A549 (cell line): ENCODE data around the gene PRICKLE4. TPM values are rescaled to one million over a fixed set of nuclear protein-coding genes. Genes with fewer than 3 reads are reported as not detected.
A peak's percentile ranks its signal among the peaks of the same experiment; 100 is the strongest.

Source experiments
- ATAC-seq, 2 experiments: fragments of 200-7000 bp in 1 of 2; fragments of >200 bp in 1 of 2; cut with Nextera tagmentation in 1 of 2; cut with Tn5 transposase in 1 of 2; 3 replicates each; pipeline versions ENCODE4 v1.8.0 to v1.9.1; 2018 to 2020; ENCODE audit warnings: mild to moderate bottlenecking in 1 of 2, moderate library complexity in 1 of 2
- CTCF ChIA-PET: fragments of 300-600 bp; sonication (Branson Sonifier 250); formaldehyde crosslinking; extraction: SDS; loops from one replicate; lab custom pipeline; 2021; ENCODE audit warnings: antibody characterized with exemption, inconsistent platforms; lab: Yijun Ruan, JAX
- POLR2A ChIA-PET: fragments of 350-600 bp; formaldehyde crosslinking; extraction: SDS; loops from one replicate; lab custom pipeline; 2021; ENCODE audit warnings: antibody characterized with exemption, inconsistent platforms; lab: Yijun Ruan, JAX
- DNase-seq, 2 experiments: peaks; one replicate each; pipeline versions ENCODE4 v3.0.0 to v3.0.0-alpha.2; 2011 to 2016; ENCODE audit warnings: low read depth in 1 of 2, low spot score in 1 of 2
- FAIRE-seq: peaks from 2 replicates; lab custom pipeline; 2011; peaks lifted over from hg19 to GRCh38; lab: Jason Lieb, UNC
- H3K27ac ChIP-seq, 2 experiments: fragments of >200 bp; sonication (Bioruptor Twin); formaldehyde crosslinking; 3 replicates each; pipeline ENCODE4 v1.5.1; 2016 to 2017
- H3K4me1 ChIP-seq: fragments of >200 bp; sonication (Bioruptor Twin); formaldehyde crosslinking; 3 replicates; pipeline ENCODE4 v1.6.1; 2016
- H3K4me2 ChIP-seq: fragments of >200 bp; sonication (Bioruptor Twin); formaldehyde crosslinking; 3 replicates; pipeline ENCODE4 v1.6.1; 2016
- H3K4me3 ChIP-seq: fragments of >200 bp; sonication (Bioruptor Twin); formaldehyde crosslinking; 3 replicates; pipeline ENCODE4 v1.5.1; 2016
- H3K9me3 ChIP-seq: fragments of >200 bp; sonication (Bioruptor Twin); formaldehyde crosslinking; 3 replicates; pipeline ENCODE4 v1.6.1; 2016
- CBX2 ChIP-seq: fragments of 200-600 bp; sonication (generic); IDR thresholded peaks from 2 replicates; pipeline ENCODE4 v1.6.1; 2016; ENCODE audit warnings: low read depth, mild to moderate bottlenecking, borderline replicate concordance
- CTCF ChIP-seq: fragments of >200 bp; sonication (Bioruptor Twin); formaldehyde crosslinking; IDR thresholded peaks from 3 replicates; pipeline ENCODE4 v1.5.1; 2016
- EHF ChIP-seq: fragments of 250-450 bp; sonication (Bioruptor Pico); IDR thresholded peaks from 2 replicates; pipeline ENCODE4 v1.5.0; 2020; ENCODE audit warnings: mild to moderate bottlenecking
- EHMT2 ChIP-seq: fragments of 200-600 bp; sonication (generic); IDR thresholded peaks from 2 replicates; pipeline ENCODE4 v1.6.1; 2016; ENCODE audit warnings: antibody characterized with exemption, low read depth, mild to moderate bottlenecking, moderate library complexity
- ESRRA ChIP-seq: fragments of 150-350 bp; IDR thresholded peaks from 2 replicates; pipeline ENCODE4 v1.6.1; 2014; ENCODE audit warnings: mild to moderate bottlenecking, low read length, borderline replicate concordance
- FOXS1 ChIP-seq: fragments of 250-450 bp; sonication (Bioruptor Pico); IDR thresholded peaks from 2 replicates; pipeline ENCODE4 v1.5.0; 2020; ENCODE audit warnings: mild to moderate bottlenecking, moderate library complexity
- HOXB13 ChIP-seq: fragments of 250-450 bp; sonication (Bioruptor Pico); IDR thresholded peaks from 2 replicates; pipeline ENCODE4 v1.5.0; 2020; ENCODE audit warnings: low read depth, mild to moderate bottlenecking, moderate library complexity
- JUNB ChIP-seq: fragments of >200 bp; sonication (Bioruptor Twin); formaldehyde crosslinking; IDR thresholded peaks from 2 replicates; pipeline ENCODE4 v1.6.1; 2016
- MYC ChIP-seq: IDR thresholded peaks from 2 replicates; pipeline ENCODE4 v1.6.1; 2012; ENCODE audit warnings: mild to moderate bottlenecking, inconsistent platforms, low read length, improper control_type of control experiment, borderline replicate concordance
- NFE2L2 ChIP-seq: fragments of 150-350 bp; conservative IDR thresholded peaks from 2 replicates; pipeline ENCODE4 v1.6.1; 2014; ENCODE audit warnings: low read length
- NPAS2 ChIP-seq: fragments of 250-450 bp; sonication (Bioruptor Pico); IDR thresholded peaks from 2 replicates; pipeline ENCODE4 v1.8.0; 2022; ENCODE audit warnings: mild to moderate bottlenecking, moderate library complexity, borderline replicate concordance
- PBX3 ChIP-seq: IDR thresholded peaks from 2 replicates; pipeline ENCODE4 v1.6.1; 2012
- RARB ChIP-seq: fragments of 250-450 bp; sonication (Bioruptor Pico); IDR thresholded peaks from 2 replicates; pipeline ENCODE4 v1.8.0; 2021; ENCODE audit warnings: mild to moderate bottlenecking, moderate library complexity
- RNF2 ChIP-seq: fragments of 200-600 bp; sonication (generic); IDR thresholded peaks from 2 replicates; pipeline ENCODE4 v1.6.1; 2016; ENCODE audit warnings: low read depth, mild to moderate bottlenecking, antibody characterized with exemption, moderate library complexity, borderline replicate concordance
- SREBF2 ChIP-seq: fragments of 450-650 bp; IDR thresholded peaks from 2 replicates; pipeline ENCODE4 v1.6.1; 2014; ENCODE audit warnings: mild to moderate bottlenecking, moderate library complexity
- USF2 ChIP-seq: fragments of 450-650 bp; IDR thresholded peaks from 2 replicates; pipeline ENCODE4 v1.6.1; 2014; ENCODE audit warnings: antibody characterized with exemption
- ZC3H11A ChIP-seq: fragments of 450-650 bp; IDR thresholded peaks from 2 replicates; pipeline ENCODE4 v1.6.1; 2014; ENCODE audit warnings: antibody characterized with exemption, mild to moderate bottlenecking
- WGBS: methylation state at CpG from one replicate; pipeline ENCODE4 v1.1.6; 2017; ENCODE audit errors: missing lambda C conversion rate; 5-methylcytosine and 5-hydroxymethylcytosine counted together
- polyA plus RNA-seq, 4 experiments: library from polyadenylated mRNA; depleted of rRNA in 3 of 4; stranded (reverse); fragments of >200 nt; fragmentation: RNase III in 1 of 4; extraction: RNeasy Plus Mini Kit Qiagen cat#74134 plus additional on column Dnase treatment in 1 of 4; gene quantifications; 2 replicates in 3 of 4; 3 replicates in 1 of 4; pipeline ENCODE4 v1.2.3, GENCODE V29; 2011 to 2017
- TF ChIP-seq, protein P1 (sequence below): IDR thresholded peaks from 2 replicates; pipeline ENCODE4 v1.6.1; 2012
- TF ChIP-seq, protein P2 (sequence below): IDR thresholded peaks from 2 replicates; pipeline ENCODE4 v1.6.1; 2012; ENCODE audit warnings: low read depth, borderline replicate concordance

Gene PRICKLE4
- polyA plus RNA-seq, 2 of the 4 experiments (the other 2 are of a cell fraction): 0.34 to 1.5 TPM

- DNase-seq (no peak), ATAC-seq (no peak), FAIRE-seq (no peak)
- CTCF ChIA-PET: interaction anchor here (1.2 to 4.6 kb wide), 2 partner anchors 9 to 72 kb away, joined by 5 to 49 read pairs; partner anchors contain the start of gene TOMM6
- Histone ChIP-seq H3K27ac (peak overlapping the region; percentile 86 to 89), H3K4me2 (peak overlapping the region; percentile 98), H3K9me3 (no peaks in the 10 kb centered on the region), H3K4me3 (peak overlapping the region; percentile 75), H3K4me1 (peaks cover 16% of the 10 kb centered on the region)
- TF ChIP-seq, protein P1, sequence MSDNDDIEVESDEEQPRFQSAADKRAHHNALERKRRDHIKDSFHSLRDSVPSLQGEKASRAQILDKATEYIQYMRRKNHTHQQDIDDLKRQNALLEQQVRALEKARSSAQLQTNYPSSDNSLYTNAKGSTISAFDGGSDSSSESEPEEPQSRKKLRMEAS: no peak
- TF ChIP-seq NFE2L2 (no peak), JUNB (no peak), FOXS1 (no peak), EHMT2 (no peak), SREBF2 (no peak), HOXB13 (CRISPR knock-in tag) (no peak), CBX2 (no peak), NPAS2 (CRISPR knock-in tag) (no peak), RARB (CRISPR knock-in tag) (no peak), ZC3H11A (no peak), USF2 (no peak), RNF2 (no peak)
- TF ChIP-seq, protein P2, sequence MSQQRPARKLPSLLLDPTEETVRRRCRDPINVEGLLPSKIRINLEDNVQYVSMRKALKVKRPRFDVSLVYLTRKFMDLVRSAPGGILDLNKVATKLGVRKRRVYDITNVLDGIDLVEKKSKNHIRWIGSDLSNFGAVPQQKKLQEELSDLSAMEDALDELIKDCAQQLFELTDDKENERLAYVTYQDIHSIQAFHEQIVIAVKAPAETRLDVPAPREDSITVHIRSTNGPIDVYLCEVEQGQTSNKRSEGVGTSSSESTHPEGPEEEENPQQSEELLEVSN: no peak
- WGBS: 83% methylated on average over 6 of the region's 6 CpGs
- POLR2A ChIA-PET: no interaction called here
These were observed 1.7 kb upstream of the PRICKLE4 start for GRCh38 chr6:41778895-41779294.

- FAIRE-seq (no peak), DNase-seq (no peak), ATAC-seq (no peak; a peak in 2 of 6 replicates)
- ChIA-PET CTCF (interaction anchor here (0.6 to 0.9 kb wide), 4 partner anchors 11 to 412 kb away, joined by 3 to 4 read pairs (median 4); no protein-coding TSS in a partner anchor), POLR2A (no interaction called here)
- peak overlapping the region; percentile 75 for H3K4me3 ChIP-seq
- peak overlapping the region; percentile 86 to 89 for H3K27ac ChIP-seq
- H3K4me1 ChIP-seq: peaks cover 16% of the 10 kb centered on the region
- H3K9me3 ChIP-seq: no peaks in the 10 kb centered on the region
- TF ChIP-seq EHF (CRISPR knock-in tag): no peak
- TF ChIP-seq SREBF2: no peak
- no peak for TF ChIP-seq CTCF
- no peak for TF ChIP-seq ESRRA
- TF ChIP-seq PBX3: no peak
- no peak for TF ChIP-seq MYC
- TF ChIP-seq EHMT2: no peak
- peak overlapping the region; percentile 98 for H3K4me2 ChIP-seq
- WGBS: 3% methylated on average over 9 of the region's 16 CpGs
These were observed 1.2 kb upstream of the PRICKLE4 start for GRCh38 chr6:41779336-41779735.
